ENCODE results near the gene DHX35. TPM values are rescaled to one million over a fixed set of nuclear protein-coding genes. Genes with fewer than 3 reads are reported as not detected.

DHX35 gene
- total RNA-seq, 1 experiment from 2014 or later: 11.2 TPM

- POLR2A ChIA-PET: no interaction called here
These were observed 13.5 kb downstream of the DHX35 start for GRCh38 chr20:38975539-38976120.

More at GRCh38 chr20:38975539-38976120, 13.5 kb downstream of the DHX35 start:
- Histone ChIP-seq H3K27ac (ENCODE audit: low read depth, low read length) (no peak overlapping the region), H3K9me2 (ENCODE audit: insufficient read depth) (no peaks in the 10 kb centered on the region), H3K4me1 (ENCODE audit: control insufficient read depth in 1 of 2, insufficient read depth in 2 of 2, low read length in 2 of 2) (no peaks in the 10 kb centered on the region), H3K9me3 (ENCODE audit: control insufficient read depth in 1 of 2, insufficient read depth in 1 of 2, low read depth in 1 of 2, low read length in 2 of 2) (no peaks in the 10 kb centered on the region), H3K4me2 (ENCODE audit: low read length) (no peak overlapping the region), H3K27me3 (ENCODE audit: insufficient read depth, low read length) (no peaks in the 10 kb centered on the region), H2AFZ (ENCODE audit: low read depth, low read length, poor library complexity, severe bottlenecking) (no peak overlapping the region), H3K9ac (ENCODE audit: low read length) (no peak overlapping the region), H4K20me1 (ENCODE audit: insufficient read depth) (no peaks in the 10 kb centered on the region), H3K36me3 (ENCODE audit: control insufficient read depth in 1 of 2, insufficient read depth in 2 of 2, low read length in 2 of 2) (peaks cover 2 to 17% of the 10 kb centered on the region in 2 experiments; a peak in 1 of 4 replicates), H3K79me2 (ENCODE audit: insufficient read depth, low read length) (peaks cover 65% of the 10 kb centered on the region), H3K4me3 (replicated peaks in 1 of 2; ENCODE audit: low read depth in 1 of 2, low read length in 2 of 2) (no peak overlapping the region)
- no peak for ATAC-seq
- ChIA-PET RAD21 (ENCODE audit: low non-redundant PET in 1 of 2, low total read pairs in 2 of 2, uncharacterized antibody in 2 of 2, unreplicated experiment in 2 of 2) (no interaction called here), CTCF (no interaction called here)
- DNase-seq (ENCODE audit: low read depth, low spot score): no peak
- BruUV-seq (replicated peaks): no TSS peak
- intact Hi-C loops (cut with micrococcal nuclease): no loop called here
- TF ChIP-seq ZNF274 (IDR thresholded peaks at IDR 0.05; ENCODE audit: low read depth, low read length): no peak
- no peak for TF ChIP-seq JUND (IDR thresholded peaks at IDR 0.05)
- TF ChIP-seq FOSL1 (IDR thresholded peaks at IDR 0.05; ENCODE audit: low read depth): no peak
- TF ChIP-seq YY1 (IDR thresholded peaks at IDR 0.05; ENCODE audit: extremely low read depth, insufficient replicate concordance, low read depth, low read length): no peak
- TF ChIP-seq ZBTB33 (IDR thresholded peaks at IDR 0.05; ENCODE audit: extremely low read depth, insufficient replicate concordance, low read length): no peak
- no peak for TF ChIP-seq EZH2phosphoT487 (IDR thresholded peaks at IDR 0.05; ENCODE audit: borderline replicate concordance)
- TF ChIP-seq EGR1 (IDR thresholded peaks at IDR 0.05; ENCODE audit: low read depth): no peak
- no peak for TF ChIP-seq SP1 (IDR thresholded peaks at IDR 0.05; ENCODE audit: low read depth)
- no peak for TF ChIP-seq TCF7L2 (IDR thresholded peaks at IDR 0.05; ENCODE audit: borderline replicate concordance, extremely low read depth, insufficient read depth, insufficient read length)
- no peak for TF ChIP-seq POLR2A (IDR thresholded peaks at IDR 0.05; ENCODE audit: borderline replicate concordance, extremely low read depth, insufficient read depth, insufficient read length)
- no peak for TF ChIP-seq ELF1 (IDR thresholded peaks at IDR 0.05; ENCODE audit: borderline replicate concordance, low read depth)
- TF ChIP-seq ZFX (IDR thresholded peaks at IDR 0.05): no peak
- no peak for TF ChIP-seq CEBPB (IDR thresholded peaks at IDR 0.05; ENCODE audit: low read depth)
- no peak for TF ChIP-seq CTCF (IDR thresholded peaks at IDR 0.05 in 2 of 3, conservative IDR thresholded peaks at IDR 0.05 in 1 of 3; ENCODE audit: borderline replicate concordance in 1 of 3, insufficient read depth in 1 of 3, low read depth in 2 of 3, low read length in 2 of 3)
- no peak for TF ChIP-seq MAX (IDR thresholded peaks at IDR 0.05)
- TF ChIP-seq EZH2 (IDR thresholded peaks at IDR 0.05): no peak
- no peak for TF ChIP-seq SIN3A (IDR thresholded peaks at IDR 0.05; ENCODE audit: low read depth)

All from HCT116 (cell line).